GM12878 (cell line): ENCODE results near the gene PDZRN4. TPM values are rescaled to one million over a fixed set of nuclear protein-coding genes. Genes with fewer than 3 reads are reported as not detected.

Experiments used
- ATAC-seq: fragments of 200-7000 bp; cut with Tn5 transposase; 3 replicates; pipeline ENCODE4 v1.9.1; 2020; ENCODE audit warnings: mild to moderate bottlenecking, moderate library complexity
- BruUV-seq: library from RNA; stranded (reverse); fragments of 400-500 nt; replicated peaks from 2 replicates; lab custom pipeline; 2021; lab: Mats Ljungman, UMichigan
- CTCF ChIA-PET: fragments of 300-600 bp; sonication (Branson Sonifier 250); formaldehyde crosslinking; extraction: SDS; loops from one replicate; lab custom pipeline; 2021; ENCODE audit warnings: inconsistent platforms; lab: Yijun Ruan, JAX
- POLR2A ChIA-PET: fragments of 350-600 bp; formaldehyde crosslinking; extraction: SDS; loops from one replicate; lab custom pipeline; 2021; ENCODE audit warnings: inconsistent platforms; lab: Charles Lee
- RAD21 ChIA-PET: fragments of 300-600 bp; sonication (Branson Sonifier 250); formaldehyde crosslinking; loops from one replicate; lab custom pipeline; 2023; ENCODE audit warnings: antibody characterized with exemption; ENCODE audit not compliant: unreplicated experiment; lab: Charles Lee
- SMC1A ChIA-PET: fragments of 300-600 bp; sonication (Branson Sonifier 250); formaldehyde crosslinking; loops from one replicate; lab custom pipeline; 2023; ENCODE audit not compliant: unreplicated experiment, uncharacterized antibody; lab: Charles Lee
- DNase-seq: peaks from one replicate; pipeline ENCODE4 v3.0.0-alpha.2; 2011; ENCODE audit warnings: low read depth, low spot score
- FAIRE-seq: peaks from 3 replicates; lab custom pipeline; 2011; peaks lifted over from hg19 to GRCh38; lab: Jason Lieb, UNC
- H2AFZ ChIP-seq: 2 replicates; pipeline ENCODE4 v1.6.0; 2011; ENCODE audit warnings: low read depth, low read length, control low read depth; ENCODE audit not compliant: control insufficient read depth
- H3K27ac ChIP-seq: 2 replicates; pipeline ENCODE4 v1.5.1; 2011; ENCODE audit warnings: control low read depth; ENCODE audit not compliant: control insufficient read depth, insufficient read depth
- H3K27me3 ChIP-seq, 2 experiments: replicated peaks in 1 of 2; 2 replicates each; pipeline versions ENCODE4 v1.6.0 to v1.6.1; 2011; ENCODE audit warnings: low read length in 1 of 2; ENCODE audit not compliant: control insufficient read depth in 2 of 2, insufficient read depth in 2 of 2
- H3K36me3 ChIP-seq, 2 experiments: 2 replicates each; pipeline ENCODE4 v1.5.1; 2011; ENCODE audit warnings: low read length in 1 of 2; ENCODE audit not compliant: control insufficient read depth in 2 of 2, insufficient read depth in 2 of 2
- H3K4me1 ChIP-seq: 2 replicates; pipeline ENCODE4 v1.6.1; 2011; ENCODE audit warnings: mild to moderate bottlenecking, low read length, moderate library complexity, mixed read lengths; ENCODE audit not compliant: control insufficient read depth, insufficient read depth
- H3K4me2 ChIP-seq: 2 replicates; pipeline ENCODE4 v1.6.0; 2011; ENCODE audit warnings: control low read depth; ENCODE audit not compliant: control insufficient read depth, insufficient read depth
- H3K4me3 ChIP-seq: fragments of 200-600 bp; sonication (generic); 2 replicates; pipeline ENCODE4 v1.5.1; 2016
- H3K79me2 ChIP-seq: 2 replicates; pipeline ENCODE4 v1.6.0; 2011; ENCODE audit warnings: low read length; ENCODE audit not compliant: control insufficient read depth, insufficient read depth
- H3K9ac ChIP-seq: 2 replicates; pipeline ENCODE4 v1.8.0; 2011; ENCODE audit warnings: low read length, control low read depth, mixed read lengths; ENCODE audit not compliant: control insufficient read depth, insufficient read depth
- H3K9me3 ChIP-seq: replicated peaks from 3 replicates; pipeline ENCODE4 v1.5.1; 2011; ENCODE audit warnings: mild to moderate bottlenecking, low read length; ENCODE audit not compliant: control insufficient read depth, insufficient read depth
- H4K20me1 ChIP-seq: 2 replicates; pipeline ENCODE4 v1.6.0; 2011; ENCODE audit not compliant: control insufficient read depth, insufficient read depth
- ASH2L ChIP-seq: fragments of 300-600, 200-600 bp; sonication (generic); IDR thresholded peaks from 2 replicates; pipeline ENCODE4 v1.6.1; 2017; ENCODE audit warnings: low read depth, mild to moderate bottlenecking, borderline replicate concordance
- ATF7 ChIP-seq: fragments of 450-650 bp; IDR thresholded peaks from 2 replicates; pipeline ENCODE4 v1.6.1; 2016; ENCODE audit warnings: low read depth, mild to moderate bottlenecking
- CHD4 ChIP-seq: fragments of 200-600 bp; sonication (generic); IDR thresholded peaks from 2 replicates; pipeline ENCODE4 v1.6.1; 2016; ENCODE audit warnings: mild to moderate bottlenecking
- FOXK2 ChIP-seq: fragments of 450-650 bp; IDR thresholded peaks from 2 replicates; pipeline ENCODE4 v1.6.1; 2017; ENCODE audit warnings: mild to moderate bottlenecking, moderate library complexity
- HCFC1 ChIP-seq: fragments of 150-350 bp; IDR thresholded peaks from 2 replicates; pipeline ENCODE4 v1.6.1; 2014; ENCODE audit warnings: low read length
- MEF2B ChIP-seq: fragments of 450-650 bp; IDR thresholded peaks from 2 replicates; pipeline ENCODE4 v1.6.1; 2018; ENCODE audit warnings: mild to moderate bottlenecking, moderate library complexity; ENCODE audit not compliant: partially characterized antibody, poor library complexity, severe bottlenecking
- POLR2AphosphoS2 ChIP-seq: IDR thresholded peaks from 2 replicates; pipeline ENCODE4 v1.6.1; 2011; ENCODE audit warnings: low read depth, mild to moderate bottlenecking, low read length, improper control_type of control experiment, moderate library complexity
- RCOR1 ChIP-seq: conservative IDR thresholded peaks from 2 replicates; pipeline ENCODE4 v1.6.1; 2012; ENCODE audit warnings: low read depth, low read length, improper control_type of control experiment
- RFX5 ChIP-seq: IDR thresholded peaks from 2 replicates; pipeline ENCODE4 v1.6.1; 2011; ENCODE audit warnings: low read depth, low read length, improper control_type of control experiment
- SMC3 ChIP-seq: IDR thresholded peaks from 2 replicates; pipeline ENCODE4 v1.6.1; 2011; ENCODE audit warnings: low read length, improper control_type of control experiment, borderline replicate concordance
- YY1 ChIP-seq: IDR thresholded peaks from 2 replicates; pipeline ENCODE4 v1.6.1; 2011; ENCODE audit warnings: low read depth, mild to moderate bottlenecking, low read length
- WGBS: methylation state at CpG from one replicate; pipeline ENCODE4 v1.1.6; 2016; ENCODE audit warnings: low lambda C conversion rate; ENCODE audit not compliant: insufficient replicate concordance, insufficient coverage; ENCODE audit errors: missing lambda C conversion rate; 5-methylcytosine and 5-hydroxymethylcytosine counted together
- in situ Hi-C: fragments of 300-500 bp; cut with MboI; formaldehyde crosslinking; loops from 9 replicates; pipeline ENCODE4 v1.14.3; 2018; ENCODE audit warnings: mixed read lengths
- intact Hi-C: fragments of 100-400 bp; cut with micrococcal nuclease; formaldehyde crosslinking; loops from one replicate; pipeline ENCODE4 v1.14.2; 2022; ENCODE audit not compliant: unreplicated experiment
- polyA plus RNA-seq, 11 experiments: library from polyadenylated mRNA; depleted of rRNA in 4 of 11; unstranded in 6 of 11; stranded (reverse) in 5 of 11; fragments of >200 nt; fragmentation: Nextera tagmentation in 4 of 11; fragmentation: Illumina TruSeq in 1 of 11; extraction: Ambion mirVana in 4 of 11; extraction: Trizol in 1 of 11; gene quantifications; 1 replicate in 1 of 11; 2 replicates in 10 of 11; pipeline versions ENCODE4 v1.2.1 to v1.2.3, GENCODE V29; 2011 to 2016; ENCODE audit warnings: inconsistent platforms in 2 of 11, missing spikeins in 2 of 11, low read depth in 1 of 11
- total RNA-seq, 4 experiments: library from RNA; depleted of rRNA in 3 of 4; stranded (reverse); fragments of >200 nt in 3 of 4; fragmentation: Illumina TruSeq in 1 of 4; extraction: Trizol in 1 of 4; gene quantifications; 2 replicates each; pipeline versions ENCODE4 v1.2.1 to v1.2.3, GENCODE V29; 2013 to 2021
- TF ChIP-seq, protein P1 (sequence below): fragments of 450-650 bp; IDR thresholded peaks from 2 replicates; pipeline ENCODE4 v1.6.1; 2017; ENCODE audit warnings: low read depth, mild to moderate bottlenecking, moderate library complexity
- TF ChIP-seq, protein P2 (sequence below): fragments of 450-650 bp; IDR thresholded peaks from 2 replicates; pipeline ENCODE4 v1.6.1; 2017; ENCODE audit warnings: antibody characterized with exemption, mild to moderate bottlenecking, moderate library complexity
- TF ChIP-seq, protein P3 (sequence below): fragments of 450-650 bp; IDR thresholded peaks from 2 replicates; pipeline ENCODE4 v1.6.1; 2014; ENCODE audit warnings: mild to moderate bottlenecking

The PDZRN4 gene
- total and polyA plus RNA-seq, 10 of the 15 experiments (the other 5 are each of a cell fraction or from before 2014, with no cell fraction given), result 0.03 TPM; not detected in 9

DNA sequence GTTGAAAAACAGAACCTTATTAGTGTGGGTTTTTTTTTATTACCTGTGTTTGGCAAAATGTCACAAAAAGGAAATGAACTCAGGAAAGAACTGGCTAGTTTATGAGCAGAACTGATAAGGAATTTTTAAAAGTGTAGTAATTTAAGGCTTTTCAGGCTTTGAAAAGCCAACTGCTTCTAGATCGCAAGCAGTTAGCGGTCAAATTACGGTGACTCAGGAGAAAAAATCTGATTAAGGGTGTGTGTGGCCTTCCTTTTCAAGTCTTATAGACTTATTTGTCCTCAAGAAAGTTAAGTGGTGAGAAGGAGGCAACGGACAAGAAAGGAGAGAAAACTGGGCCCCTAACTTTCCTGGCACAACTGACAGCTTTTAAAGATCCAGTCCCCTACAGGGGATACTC lies 33.4 kb downstream of the PDZRN4 start:
- 50% methylated on average over 4 of the region's 4 CpGs for WGBS
- POLR2A ChIA-PET, result no interaction called here

DNA sequence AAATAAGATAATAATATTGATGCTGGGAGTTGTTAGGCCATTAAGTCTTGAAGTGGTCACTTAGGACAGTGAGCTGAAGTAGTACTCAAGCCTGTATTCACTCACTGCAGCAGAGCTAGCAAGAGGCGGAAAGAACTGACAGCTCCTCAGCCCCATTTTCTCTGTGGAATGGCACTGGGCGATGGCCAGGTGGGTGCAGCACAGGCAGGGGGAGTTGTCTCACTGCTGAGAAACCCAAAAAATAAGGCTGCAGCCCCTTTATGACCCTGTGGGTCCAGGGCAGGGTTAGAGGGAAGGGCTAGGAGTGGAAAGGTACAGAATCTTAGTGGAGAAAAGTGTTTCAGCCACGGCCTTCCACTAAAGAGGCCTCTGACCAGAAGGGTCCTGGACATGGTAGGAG lies 35.5 kb downstream of the PDZRN4 start:
- RAD21 ChIA-PET, result no interaction called here
- in situ Hi-C loops, result no loop called here
- TF ChIP-seq, protein P1, sequence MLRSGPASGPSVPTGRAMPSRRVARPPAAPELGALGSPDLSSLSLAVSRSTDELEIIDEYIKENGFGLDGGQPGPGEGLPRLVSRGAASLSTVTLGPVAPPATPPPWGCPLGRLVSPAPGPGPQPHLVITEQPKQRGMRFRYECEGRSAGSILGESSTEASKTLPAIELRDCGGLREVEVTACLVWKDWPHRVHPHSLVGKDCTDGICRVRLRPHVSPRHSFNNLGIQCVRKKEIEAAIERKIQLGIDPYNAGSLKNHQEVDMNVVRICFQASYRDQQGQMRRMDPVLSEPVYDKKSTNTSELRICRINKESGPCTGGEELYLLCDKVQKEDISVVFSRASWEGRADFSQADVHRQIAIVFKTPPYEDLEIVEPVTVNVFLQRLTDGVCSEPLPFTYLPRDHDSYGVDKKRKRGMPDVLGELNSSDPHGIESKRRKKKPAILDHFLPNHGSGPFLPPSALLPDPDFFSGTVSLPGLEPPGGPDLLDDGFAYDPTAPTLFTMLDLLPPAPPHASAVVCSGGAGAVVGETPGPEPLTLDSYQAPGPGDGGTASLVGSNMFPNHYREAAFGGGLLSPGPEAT, result no peak
- TF ChIP-seq, protein P2, sequence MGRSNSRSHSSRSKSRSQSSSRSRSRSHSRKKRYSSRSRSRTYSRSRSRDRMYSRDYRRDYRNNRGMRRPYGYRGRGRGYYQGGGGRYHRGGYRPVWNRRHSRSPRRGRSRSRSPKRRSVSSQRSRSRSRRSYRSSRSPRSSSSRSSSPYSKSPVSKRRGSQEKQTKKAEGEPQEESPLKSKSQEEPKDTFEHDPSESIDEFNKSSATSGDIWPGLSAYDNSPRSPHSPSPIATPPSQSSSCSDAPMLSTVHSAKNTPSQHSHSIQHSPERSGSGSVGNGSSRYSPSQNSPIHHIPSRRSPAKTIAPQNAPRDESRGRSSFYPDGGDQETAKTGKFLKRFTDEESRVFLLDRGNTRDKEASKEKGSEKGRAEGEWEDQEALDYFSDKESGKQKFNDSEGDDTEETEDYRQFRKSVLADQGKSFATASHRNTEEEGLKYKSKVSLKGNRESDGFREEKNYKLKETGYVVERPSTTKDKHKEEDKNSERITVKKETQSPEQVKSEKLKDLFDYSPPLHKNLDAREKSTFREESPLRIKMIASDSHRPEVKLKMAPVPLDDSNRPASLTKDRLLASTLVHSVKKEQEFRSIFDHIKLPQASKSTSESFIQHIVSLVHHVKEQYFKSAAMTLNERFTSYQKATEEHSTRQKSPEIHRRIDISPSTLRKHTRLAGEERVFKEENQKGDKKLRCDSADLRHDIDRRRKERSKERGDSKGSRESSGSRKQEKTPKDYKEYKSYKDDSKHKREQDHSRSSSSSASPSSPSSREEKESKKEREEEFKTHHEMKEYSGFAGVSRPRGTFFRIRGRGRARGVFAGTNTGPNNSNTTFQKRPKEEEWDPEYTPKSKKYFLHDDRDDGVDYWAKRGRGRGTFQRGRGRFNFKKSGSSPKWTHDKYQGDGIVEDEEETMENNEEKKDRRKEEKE, result no peak
- TF ChIP-seq HCFC1 (no peak), RCOR1 (no peak), YY1 (no peak)
- TF ChIP-seq, protein P3, sequence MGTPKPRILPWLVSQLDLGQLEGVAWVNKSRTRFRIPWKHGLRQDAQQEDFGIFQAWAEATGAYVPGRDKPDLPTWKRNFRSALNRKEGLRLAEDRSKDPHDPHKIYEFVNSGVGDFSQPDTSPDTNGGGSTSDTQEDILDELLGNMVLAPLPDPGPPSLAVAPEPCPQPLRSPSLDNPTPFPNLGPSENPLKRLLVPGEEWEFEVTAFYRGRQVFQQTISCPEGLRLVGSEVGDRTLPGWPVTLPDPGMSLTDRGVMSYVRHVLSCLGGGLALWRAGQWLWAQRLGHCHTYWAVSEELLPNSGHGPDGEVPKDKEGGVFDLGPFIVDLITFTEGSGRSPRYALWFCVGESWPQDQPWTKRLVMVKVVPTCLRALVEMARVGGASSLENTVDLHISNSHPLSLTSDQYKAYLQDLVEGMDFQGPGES, result no peak

More for the DNA sequence above, 33.4 kb downstream of the PDZRN4 start:
- intact Hi-C loops, result no loop called here
- Histone ChIP-seq H3K4me3 (no peak overlapping the region), H3K27me3 (no peaks in the 10 kb centered on the region), H3K4me2 (no peak overlapping the region), H3K9ac (no peak overlapping the region), H4K20me1 (no peaks in the 10 kb centered on the region), H3K4me1 (no peaks in the 10 kb centered on the region), H3K27ac (no peak overlapping the region), H3K36me3 (no peaks in the 10 kb centered on the region), H2AFZ (no peak overlapping the region), H3K9me3 (no peaks in the 10 kb centered on the region), H3K79me2 (no peaks in the 10 kb centered on the region)
- in situ Hi-C loops, result no loop called here
- FAIRE-seq (no peak), ATAC-seq (no peak), DNase-seq (no peak)
- RAD21 ChIA-PET, result no interaction called here
- CTCF ChIA-PET, result interaction anchor here (1.5 kb wide), 1 partner anchor 23 kb away, joined by 3 read pairs; no protein-coding TSS in a partner anchor
- BruUV-seq, result no TSS peak
- TF ChIP-seq ATF7 (no peak), ASH2L (no peak), FOXK2 (no peak), SMC3 (no peak), MEF2B (no peak), POLR2AphosphoS2 (no peak), CHD4 (no peak), RFX5 (no peak)
- SMC1A ChIA-PET, result interaction anchor here (1.0 kb wide), 1 partner anchor 8 kb away, joined by 3 read pairs; no protein-coding TSS in a partner anchor

More for the DNA sequence above, 35.5 kb downstream of the PDZRN4 start:
- no peaks in the 10 kb centered on the region for H3K4me1 ChIP-seq
- FAIRE-seq, result no peak
- H3K27ac ChIP-seq, result no peak overlapping the region
- H3K9me3 ChIP-seq, result no peaks in the 10 kb centered on the region
- no peak for DNase-seq
- CTCF ChIA-PET, result no interaction called here
- no peaks in the 10 kb centered on the region for H4K20me1 ChIP-seq
- no peak for ATAC-seq
- H3K79me2 ChIP-seq, result no peaks in the 10 kb centered on the region
- 52% methylated on average over 3 of the region's 3 CpGs for WGBS
- SMC1A ChIA-PET, result no interaction called here
- no peaks in the 10 kb centered on the region for H3K27me3 ChIP-seq
- no peak overlapping the region for H3K4me3 ChIP-seq
- BruUV-seq, result no TSS peak
- intact Hi-C loops, result no loop called here
- POLR2A ChIA-PET, result no interaction called here
- no peak overlapping the region for H3K9ac ChIP-seq
- no peak overlapping the region for H2AFZ ChIP-seq
- no peak overlapping the region for H3K4me2 ChIP-seq
- H3K36me3 ChIP-seq, result no peaks in the 10 kb centered on the region
